HEK293T (cell line): ENCODE measurements around the gene SH2D2A.

Experiments used
- ARNT ChIP-seq: fragments of 450-650 bp; IDR thresholded peaks from 2 replicates; pipeline ENCODE4 v1.6.1; 2017; ENCODE audit warnings: mild to moderate bottlenecking
- CTBP1 ChIP-seq: fragments of 450-650 bp; IDR thresholded peaks from 2 replicates; pipeline ENCODE4 v1.6.1; 2016; ENCODE audit warnings: borderline replicate concordance
- ELF4 ChIP-seq: fragments of 450-650 bp; IDR thresholded peaks from 2 replicates; pipeline ENCODE4 v1.6.1; 2017; ENCODE audit warnings: antibody characterized with exemption
- FOXA1 ChIP-seq: fragments of 450-650 bp; IDR thresholded peaks from 2 replicates; pipeline ENCODE4 v1.6.1; 2016; ENCODE audit warnings: mild to moderate bottlenecking
- FOXK2 ChIP-seq: fragments of 450-650 bp; IDR thresholded peaks from 2 replicates; pipeline ENCODE4 v1.6.1; 2016; ENCODE audit warnings: mild to moderate bottlenecking
- FOXM1 ChIP-seq: fragments of 450-650 bp; IDR thresholded peaks from 2 replicates; pipeline ENCODE4 v1.6.1; 2017; ENCODE audit warnings: mild to moderate bottlenecking, borderline replicate concordance
- HDGF ChIP-seq: fragments of 450-650 bp; IDR thresholded peaks from 2 replicates; pipeline ENCODE4 v1.6.1; 2017; ENCODE audit warnings: antibody characterized with exemption, borderline replicate concordance
- L3MBTL2 ChIP-seq: fragments of 450-650 bp; conservative IDR thresholded peaks from 2 replicates; pipeline ENCODE4 v1.6.1; 2016; ENCODE audit warnings: mild to moderate bottlenecking
- NFRKB ChIP-seq: fragments of 450-650 bp; IDR thresholded peaks from 2 replicates; pipeline ENCODE4 v1.6.1; 2016; ENCODE audit warnings: mild to moderate bottlenecking, moderate library complexity
- PKNOX1 ChIP-seq: fragments of 450-650 bp; IDR thresholded peaks from 2 replicates; pipeline ENCODE4 v1.6.1; 2016
- SP1 ChIP-seq: fragments of 450-650 bp; IDR thresholded peaks from 2 replicates; pipeline ENCODE4 v1.6.1; 2017
- TARDBP ChIP-seq: fragments of 450-650 bp; IDR thresholded peaks from 2 replicates; pipeline ENCODE4 v1.6.1; 2016
- ZNF384 ChIP-seq: fragments of 450-650 bp; IDR thresholded peaks from 2 replicates; pipeline ENCODE4 v1.6.1; 2016

- no peak for TF ChIP-seq FOXK2
- no peak for TF ChIP-seq HDGF
- no peak for TF ChIP-seq CTBP1
- TF ChIP-seq ARNT: no peak
- TF ChIP-seq TARDBP: no peak
- TF ChIP-seq SP1: no peak
- TF ChIP-seq L3MBTL2: no peak
- TF ChIP-seq ZNF384: no peak
- no peak for TF ChIP-seq PKNOX1
- TF ChIP-seq FOXA1: no peak
- no peak for TF ChIP-seq NFRKB
- no peak for TF ChIP-seq FOXM1
- no peak for TF ChIP-seq ELF4
Measured at GRCh38 chr1:156807627-156808026, 9.0 kb downstream of the SH2D2A start.
